Hematopoietic multipotent progenitor cell treated with erythropoietin and hydrocortisone succinate and interleukin-3 and kit ligand, for 8 days (in vitro differentiated cells): Measurements from ENCODE around the gene CXCR6.

ENCODE experiments used
- DNase-seq: peaks from one replicate; pipeline ENCODE4 v3.0.0-alpha.2; 2015

CXCR6 gene

DNA sequence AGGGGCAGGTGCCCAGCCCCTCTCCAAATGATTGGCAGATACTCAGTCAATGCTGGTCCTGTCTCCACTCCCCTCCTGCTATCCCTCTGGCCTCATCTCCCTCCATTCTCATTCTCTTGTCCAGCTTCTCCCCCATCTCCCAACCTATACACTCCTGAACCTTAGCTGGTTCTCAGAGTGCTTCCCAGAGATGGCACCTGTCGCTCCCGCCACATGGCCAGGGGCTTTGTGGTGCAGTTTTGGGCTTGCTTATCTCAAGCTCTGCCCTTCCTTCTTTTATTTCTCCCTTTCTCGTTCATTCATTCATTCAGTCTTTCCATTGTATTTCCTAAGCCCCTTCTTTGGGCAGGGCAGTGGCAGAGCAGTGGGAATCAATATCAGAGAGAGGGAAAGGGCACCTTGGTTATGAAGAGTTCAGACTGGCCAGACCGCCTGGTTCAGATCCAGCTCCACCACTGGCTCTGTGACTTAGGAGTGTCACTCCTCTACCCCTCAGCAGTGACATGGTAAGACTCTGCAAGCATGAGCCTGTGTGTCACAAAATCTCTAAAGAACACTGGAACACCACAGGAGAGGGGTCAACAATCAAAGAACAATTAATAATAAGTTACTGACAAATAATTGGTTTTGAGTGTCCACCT, 20.2 kb upstream of the CXCR6 start:
- no peak for DNase-seq

GRCh38 chr3:45923755-45924154, 19.5 kb upstream of the CXCR6 start:
- peak; percentile 14 for DNase-seq

- DNase-seq = no peak
These were observed 15.4 kb upstream of the CXCR6 start for GRCh38 chr3:45927881-45928280.

- peak; percentile 49 for DNase-seq
These were observed 14.1 kb upstream of the CXCR6 start for GRCh38 chr3:45929042-45929679.

- no peak for DNase-seq
These were observed 11.8 kb upstream of the CXCR6 start for GRCh38 chr3:45931496-45931895.

- no peak for DNase-seq
These were observed 11.2 kb upstream of the CXCR6 start for GRCh38 chr3:45932112-45932511.

GRCh38 chr3:45933591-45933990, 9.7 kb upstream of the CXCR6 start:
- DNase-seq = no peak

- DNase-seq = no peak
These were observed 7.0 kb upstream of the CXCR6 start for GRCh38 chr3:45936261-45936660.

DNA sequence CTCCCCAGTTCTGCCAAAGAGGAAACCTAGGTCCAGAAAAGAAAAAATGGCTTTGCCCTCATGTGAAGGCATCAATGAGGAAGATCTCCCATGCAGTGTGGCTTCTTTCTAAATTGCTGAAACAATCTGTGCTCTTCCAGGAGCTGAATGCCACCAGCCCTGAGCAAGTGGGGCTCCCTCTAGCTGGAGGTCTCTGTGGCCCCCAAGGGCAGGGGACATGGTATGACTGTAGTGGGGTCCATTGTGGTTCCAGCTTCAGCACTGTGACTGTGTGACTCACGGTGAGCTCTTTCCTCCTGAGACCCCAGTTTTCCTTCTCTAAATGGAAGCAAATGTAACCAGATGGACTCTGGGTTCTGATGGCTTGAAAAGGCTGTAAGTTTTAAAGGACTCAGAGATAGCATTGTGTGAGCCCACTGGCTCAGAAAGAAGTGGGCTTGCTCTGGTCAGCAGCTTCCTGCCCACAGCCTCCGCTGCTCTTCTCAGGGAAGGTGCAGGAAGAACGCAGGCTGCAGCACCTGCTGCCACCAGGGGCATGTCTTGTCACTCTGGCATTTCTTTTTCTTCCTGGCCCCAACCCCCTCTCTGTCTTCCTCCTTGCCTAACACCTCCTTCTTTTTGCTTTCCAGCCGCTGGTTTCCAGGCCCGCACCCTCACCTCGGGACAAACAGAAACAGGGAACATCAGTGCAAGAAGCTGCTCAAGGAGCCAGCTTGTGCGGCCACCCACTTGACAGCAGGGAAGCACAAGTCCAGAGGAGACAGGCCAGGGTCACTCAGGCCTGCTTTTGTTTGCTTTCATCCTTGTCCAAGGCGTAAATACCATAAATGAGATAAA, 5.8 kb upstream of the CXCR6 start:
- no peak for DNase-seq

- no peak for DNase-seq
These were observed 5.2 kb upstream of the CXCR6 start for GRCh38 chr3:45938043-45938435.

GRCh38 chr3:45938864-45939263, 4.4 kb upstream of the CXCR6 start:
- peak; percentile 87 for DNase-seq

- no peak for DNase-seq
These were observed 3.9 kb upstream of the CXCR6 start for GRCh38 chr3:45939341-45939771.

DNA sequence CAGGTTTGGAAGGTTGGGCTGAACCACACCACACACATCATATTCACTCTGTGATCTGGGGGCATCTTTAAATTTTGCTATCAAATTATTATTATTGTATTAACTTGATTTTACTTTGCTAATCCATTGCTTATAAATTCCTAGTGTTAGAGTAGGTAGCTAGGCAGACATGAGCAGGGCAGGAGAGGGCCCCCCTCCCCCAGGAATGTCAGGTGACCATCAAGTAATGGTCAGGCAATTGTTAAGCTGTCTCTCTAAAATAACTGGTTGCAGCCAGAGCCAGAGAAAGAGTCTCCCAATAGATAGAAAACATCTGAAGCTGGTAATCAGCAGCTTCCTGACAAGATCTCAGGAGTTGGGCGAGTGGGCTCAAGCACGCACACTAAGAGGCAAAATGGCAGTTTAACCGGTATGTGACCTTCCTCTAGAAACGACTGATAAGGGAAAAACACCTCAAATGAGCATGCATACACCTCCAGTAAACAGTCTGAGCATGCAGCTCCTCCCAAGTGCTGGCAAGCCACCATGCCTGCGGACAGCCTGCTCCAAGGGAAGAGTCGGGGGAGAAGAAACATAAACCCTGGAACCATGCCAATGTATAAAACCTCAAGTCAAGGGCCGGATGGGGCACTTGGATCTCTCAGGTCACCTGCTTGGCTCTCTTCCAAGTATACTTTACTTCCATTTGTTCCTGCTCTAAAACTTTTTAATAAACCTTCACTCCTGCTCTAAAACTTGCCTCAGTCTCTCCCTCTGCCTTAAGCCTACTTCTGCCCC, 3.1 kb upstream of the CXCR6 start:
- DNase-seq = peak; percentile 20

DNA sequence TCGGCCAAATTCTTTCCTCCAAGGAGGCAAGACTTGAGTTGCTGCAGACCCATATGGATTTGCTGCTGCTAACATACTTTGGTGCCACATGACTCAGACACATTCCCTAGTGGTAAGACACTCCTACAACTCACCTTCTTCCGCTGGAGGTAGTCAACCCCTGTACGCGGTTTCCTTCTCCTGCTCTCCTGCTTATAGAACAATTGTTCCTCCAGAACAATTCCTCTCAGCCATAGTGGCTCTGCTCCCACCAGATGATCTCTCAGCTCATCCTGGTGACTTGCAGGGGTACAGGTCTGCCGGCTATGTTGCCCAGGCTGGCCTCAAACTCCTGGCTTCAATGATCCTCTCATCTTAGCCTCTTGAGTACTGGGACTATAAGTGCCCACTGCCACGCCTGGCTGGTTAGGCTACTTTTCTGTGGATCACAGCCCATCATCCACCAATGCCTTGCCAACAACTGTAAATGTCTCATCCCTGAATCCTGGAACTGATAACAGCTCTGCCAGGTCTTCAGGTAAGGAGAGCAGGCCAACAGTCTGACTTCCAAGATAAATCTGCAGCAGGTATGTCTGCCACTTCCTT, 2.4 kb upstream of the CXCR6 start:
- no peak for DNase-seq

- peak; percentile 74 for DNase-seq
These were observed 1.0 kb upstream of the CXCR6 start for GRCh38 chr3:45942051-45942825.

DNA sequence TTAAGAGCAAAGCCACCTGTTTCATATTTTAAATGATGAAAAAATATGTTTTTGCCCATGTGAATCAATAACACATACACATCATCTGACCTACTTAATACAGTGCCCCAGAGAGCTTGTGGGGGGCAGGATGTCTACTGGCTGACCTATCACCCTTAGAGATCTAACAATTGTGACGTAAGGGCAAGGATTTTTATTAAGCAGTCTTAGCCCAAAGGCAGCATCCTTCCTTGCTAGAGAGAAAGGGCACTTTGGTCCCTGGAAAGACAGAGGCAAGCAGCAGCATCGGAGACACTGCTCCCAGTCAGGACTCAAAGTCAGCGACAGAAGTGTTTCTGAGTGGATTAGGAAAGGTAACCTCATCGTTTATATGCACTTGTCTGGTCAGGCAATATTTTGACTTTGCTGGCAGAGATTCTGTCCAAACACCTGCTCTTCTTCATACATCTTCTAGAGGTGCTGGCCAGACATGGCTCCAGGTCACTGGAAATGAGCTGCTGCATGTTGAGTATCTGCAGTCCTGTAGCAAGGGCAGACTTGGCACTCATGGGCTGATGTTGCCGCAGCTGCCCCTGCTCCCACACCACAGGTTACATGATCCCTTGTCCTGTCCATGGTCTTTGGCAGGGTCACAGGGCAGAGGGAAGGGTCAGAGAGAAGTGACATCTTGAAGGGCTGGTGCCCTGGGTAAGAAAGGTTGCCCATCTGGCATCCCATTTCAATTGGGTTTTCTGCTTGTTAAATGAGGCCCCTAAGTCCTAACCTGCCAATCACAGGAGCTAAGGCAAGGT, 1.8 kb downstream of the CXCR6 start:
- no peak for DNase-seq

GRCh38 chr3:45946307-45946706, 3.0 kb downstream of the CXCR6 start:
- DNase-seq = no peak

- DNase-seq = peak; percentile 75
These were observed 3.6 kb downstream of the CXCR6 start for GRCh38 chr3:45946875-45947274.

DNA sequence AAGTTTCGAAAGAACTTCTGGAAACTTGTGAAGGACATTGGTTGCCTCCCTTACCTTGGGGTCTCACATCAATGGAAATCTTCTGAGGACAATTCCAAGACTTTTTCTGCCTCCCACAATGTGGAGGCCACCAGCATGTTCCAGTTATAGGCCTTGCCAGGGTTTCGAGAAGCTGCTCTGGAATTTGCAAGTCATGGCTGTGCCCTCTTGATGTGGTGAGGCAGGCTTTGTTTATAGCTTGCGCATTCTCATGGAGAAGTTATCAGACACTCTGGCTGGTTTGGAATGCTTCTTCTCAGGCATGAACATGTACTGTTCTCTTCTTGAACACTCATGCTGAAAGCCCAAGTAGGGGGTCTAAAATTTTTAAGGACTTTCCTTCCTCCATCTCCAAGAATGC, 4.1 kb downstream of the CXCR6 start:
- no peak for DNase-seq

DNA sequence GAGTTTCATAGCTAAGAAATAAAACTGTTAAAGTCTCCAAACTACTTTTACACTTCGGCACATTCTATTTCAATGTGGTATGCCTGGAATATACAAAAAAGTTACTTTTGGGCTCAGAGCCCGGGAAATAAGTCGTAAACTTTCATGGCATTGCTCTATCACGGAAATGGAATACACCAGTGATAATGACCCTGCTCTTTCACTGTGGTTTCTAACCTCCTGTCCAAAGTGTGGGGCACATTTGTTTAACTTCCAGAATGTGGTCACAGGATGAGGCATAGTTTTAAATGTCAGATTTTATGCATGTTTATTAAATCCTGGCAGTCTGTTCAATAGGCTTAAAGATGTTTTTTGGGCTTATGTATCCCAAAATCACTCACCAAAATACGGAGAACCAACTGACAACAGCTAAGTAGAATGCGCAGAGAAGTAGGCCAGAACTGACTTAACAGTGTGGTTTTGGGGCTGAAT, 5.1 kb downstream of the CXCR6 start:
- no peak for DNase-seq

GRCh38 chr3:45948881-45949280, 5.6 kb downstream of the CXCR6 start:
- DNase-seq = no peak
